Activated CD8-positive, alpha-beta memory T cell treated with anti-CD3 and anti-CD28 coated beads, Interleukin-2, amount 50 U/mL, for 1 hour (primary cell): ENCODE data around the gene C2CD4C.
"Not testable (repeated sequence)": the region's sequence is repeated elsewhere in the genome, so short reads cannot be mapped to it uniquely, and the experiment has no call there.

Experiments
- DNase-seq: peaks from one replicate; pipeline ENCODE4 v3.0.0-alpha.2; 2020; ENCODE audit errors: extremely low read depth

Gene C2CD4C

GRCh38 chr19:408902-409515, at the start of gene C2CD4C:
Gene C2CD4C, minus strand, starts transcription at chr19:409147. Its CDS starts 786 bp downstream, at chr19:408361.
- DNase-seq: no peak

DNA sequence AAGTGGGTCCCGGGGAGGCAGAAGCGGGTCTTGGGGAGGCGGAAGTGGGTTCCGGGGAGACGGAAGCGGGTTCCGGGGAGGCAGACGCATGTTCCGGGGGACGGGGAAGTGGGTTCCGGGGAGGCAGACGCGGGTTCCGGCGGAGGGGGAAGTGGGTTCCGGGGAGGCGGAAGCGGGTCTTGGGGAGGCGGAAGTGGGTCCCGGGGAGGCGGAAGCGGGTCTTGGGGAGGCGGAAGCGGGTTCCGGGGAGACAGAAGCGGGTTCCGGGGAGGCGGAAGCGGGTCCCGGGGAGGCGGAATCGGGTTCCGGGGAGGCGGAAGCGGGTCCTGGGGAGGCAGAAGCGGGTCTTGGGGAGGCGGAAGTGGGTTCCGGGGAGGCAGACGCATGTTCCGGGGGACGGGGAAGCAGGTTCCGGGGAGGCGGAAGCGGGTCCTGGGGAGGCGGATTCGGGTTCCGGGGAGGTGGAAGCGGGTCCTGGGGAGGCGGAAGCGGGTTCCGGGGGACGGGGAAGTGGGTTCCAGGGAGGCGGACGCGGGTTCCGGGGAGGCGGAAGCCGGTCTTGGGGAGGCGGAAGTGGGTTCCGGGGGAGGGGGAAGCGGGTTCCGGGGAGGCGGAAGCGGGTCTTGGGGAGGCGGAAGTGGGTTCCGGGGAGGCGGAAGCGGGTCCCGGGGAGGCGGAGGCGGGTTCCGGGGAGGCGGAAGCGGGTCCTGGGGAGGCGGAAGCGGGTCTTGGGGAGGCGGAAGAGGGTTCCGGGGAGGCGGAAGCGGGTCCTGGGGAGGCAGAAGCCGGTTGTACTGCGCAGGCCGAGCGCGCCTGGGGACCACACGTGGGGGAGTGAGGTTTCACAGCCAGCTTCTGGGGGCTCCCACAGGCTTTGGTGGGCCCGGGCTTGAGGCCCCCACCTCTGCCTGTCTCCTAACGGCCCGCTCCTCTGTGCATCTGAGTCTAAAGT, 49.4 kb upstream of the C2CD4C start:
- DNase-seq: no peak

- DNase-seq: no peak
Measured at GRCh38 chr19:457636-458035, 48.7 kb upstream of the C2CD4C start.

GRCh38 chr19:456547-457110, 47.7 kb upstream of the C2CD4C start:
- no peak for DNase-seq

DNA sequence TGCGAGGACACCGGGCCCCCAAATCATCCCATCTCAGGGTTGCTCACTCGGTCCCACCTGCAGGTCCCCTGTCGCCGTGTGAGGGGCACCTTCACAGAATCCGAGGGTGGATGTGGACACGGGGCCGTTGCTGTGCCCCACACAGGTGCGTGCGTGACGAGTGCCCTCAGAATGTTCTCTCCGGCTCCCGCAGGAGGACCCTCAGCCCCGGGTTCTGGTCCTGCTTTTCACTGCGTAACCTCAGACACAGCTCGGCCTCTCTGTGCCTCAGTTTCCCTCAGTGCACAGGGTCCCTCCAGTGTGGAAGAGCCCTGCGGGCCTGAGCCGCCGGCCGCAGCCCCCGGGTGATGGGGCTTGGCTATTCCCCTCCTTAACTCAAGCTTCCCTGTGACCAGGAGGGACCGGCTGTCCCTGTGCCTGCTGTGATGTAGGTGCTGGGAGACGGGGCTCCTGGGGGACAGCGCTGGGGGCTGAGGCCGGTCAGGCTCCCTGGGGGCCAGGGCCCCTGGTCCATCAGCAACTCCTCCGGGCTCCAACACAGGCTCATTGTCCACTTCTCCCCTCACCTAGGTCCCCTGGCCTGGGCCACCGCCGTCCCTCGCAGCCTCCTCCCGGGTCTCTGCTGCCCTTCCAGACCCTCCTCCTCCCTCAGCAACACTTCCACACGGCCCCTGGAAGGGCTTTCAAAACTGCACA, 47.1 kb upstream of the C2CD4C start:
- no peak for DNase-seq

GRCh38 chr19:455031-455705, 46.2 kb upstream of the C2CD4C start:
- DNase-seq: no peak

- no peak for DNase-seq
Measured at GRCh38 chr19:453606-454005, 44.7 kb upstream of the C2CD4C start.

GRCh38 chr19:452829-453228, 43.9 kb upstream of the C2CD4C start:
- DNase-seq: no peak

DNA sequence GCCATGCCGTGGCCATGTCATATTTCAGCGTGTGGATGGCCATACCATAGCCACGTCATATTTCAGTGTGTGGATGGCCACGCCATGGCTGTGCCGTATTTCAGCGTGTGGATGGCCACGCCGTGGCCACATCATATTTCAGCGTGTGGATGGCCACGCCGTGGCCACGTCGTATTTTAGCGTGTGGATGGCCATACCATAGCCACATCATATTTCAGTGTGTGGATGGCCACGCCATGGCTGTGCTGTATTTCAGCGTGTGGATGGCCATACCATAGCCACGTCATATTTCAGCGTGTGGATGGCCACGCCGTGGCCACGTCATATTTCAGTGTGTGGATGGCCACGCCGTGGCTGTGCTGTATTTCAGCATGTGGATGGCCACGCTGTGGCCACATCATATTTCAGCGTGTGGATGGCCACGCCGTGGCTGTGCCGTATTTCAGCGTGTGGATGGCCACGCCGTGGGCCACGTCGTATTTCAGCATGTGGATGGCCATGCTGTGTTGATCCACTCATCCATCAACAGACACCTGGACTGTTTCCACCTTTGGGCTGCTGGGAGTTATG, 42.0 kb upstream of the C2CD4C start:
- not testable (repeated sequence) for DNase-seq

DNA sequence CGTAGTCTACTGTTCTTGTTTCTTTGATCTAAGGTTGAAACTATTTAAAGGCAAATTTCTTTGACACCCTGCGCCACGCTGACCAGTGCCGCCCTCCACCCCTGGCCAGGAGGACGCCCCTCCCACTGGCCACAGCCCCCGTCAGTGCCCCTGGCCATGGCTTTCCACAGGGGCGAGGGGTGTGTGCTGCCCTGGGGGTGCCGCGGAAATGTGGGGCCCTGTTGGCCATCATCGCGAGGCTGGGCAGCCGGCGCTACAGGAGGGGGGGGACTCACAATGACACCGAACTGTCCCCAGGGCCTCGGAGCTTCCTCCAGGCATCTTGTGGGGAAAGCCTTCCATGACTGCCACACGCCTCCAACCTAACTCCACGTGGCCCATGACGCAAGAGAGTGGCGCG, 41.0 kb upstream of the C2CD4C start:
- no peak for DNase-seq

DNA sequence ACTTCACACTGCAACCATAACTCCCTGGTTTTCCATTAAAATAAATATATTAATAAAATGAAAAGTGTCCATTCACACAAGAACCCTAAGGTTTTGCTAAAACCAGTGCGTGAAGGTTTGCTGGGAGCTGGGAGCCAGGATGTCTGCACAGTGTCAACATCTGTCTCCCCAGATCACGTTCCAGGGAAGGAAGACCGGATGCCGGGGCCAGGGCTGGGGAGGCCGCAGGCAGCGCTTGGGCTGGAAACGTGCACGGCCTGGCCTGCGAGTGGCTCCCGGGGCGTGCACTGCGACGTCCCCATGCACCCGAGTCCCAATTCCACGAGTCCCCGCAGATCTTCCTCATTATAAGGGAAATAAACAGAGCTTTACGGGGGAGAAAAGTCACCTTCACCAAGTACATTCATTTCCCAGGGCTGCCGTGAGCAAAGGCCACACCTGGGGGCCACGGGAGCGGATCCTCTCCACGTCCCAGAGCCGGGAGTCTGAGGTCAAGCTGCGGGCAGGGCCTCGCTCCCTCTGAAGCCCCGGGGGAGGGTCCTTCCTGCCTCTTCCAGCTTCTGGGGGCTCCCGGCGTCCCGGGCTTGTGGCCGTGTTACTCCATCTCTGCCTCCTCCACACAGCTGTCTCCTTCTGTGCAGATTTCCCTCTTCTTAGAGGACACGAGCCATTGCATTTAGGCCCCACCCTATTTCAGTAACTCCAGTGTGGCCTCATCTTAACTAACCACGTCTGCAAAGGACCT, 39.0 kb upstream of the C2CD4C start:
- no peak for DNase-seq

DNA sequence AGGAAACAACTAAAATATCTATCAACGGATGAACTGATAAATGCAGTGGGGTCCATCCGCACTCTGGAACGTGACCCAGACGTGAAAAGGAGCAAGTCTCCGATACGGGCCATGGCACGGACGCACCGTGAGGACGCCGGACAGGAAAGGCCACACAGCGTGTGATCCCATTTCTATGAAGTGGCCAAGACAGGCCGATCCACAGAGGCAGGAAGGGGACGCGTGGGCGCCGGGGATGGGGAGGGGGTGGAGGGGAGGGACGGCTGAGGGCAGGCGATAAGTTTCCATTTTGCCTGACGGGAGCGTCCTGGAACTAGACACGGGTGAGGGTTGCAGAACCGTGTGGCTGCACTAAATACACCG, 38.1 kb upstream of the C2CD4C start:
- no peak for DNase-seq

DNA sequence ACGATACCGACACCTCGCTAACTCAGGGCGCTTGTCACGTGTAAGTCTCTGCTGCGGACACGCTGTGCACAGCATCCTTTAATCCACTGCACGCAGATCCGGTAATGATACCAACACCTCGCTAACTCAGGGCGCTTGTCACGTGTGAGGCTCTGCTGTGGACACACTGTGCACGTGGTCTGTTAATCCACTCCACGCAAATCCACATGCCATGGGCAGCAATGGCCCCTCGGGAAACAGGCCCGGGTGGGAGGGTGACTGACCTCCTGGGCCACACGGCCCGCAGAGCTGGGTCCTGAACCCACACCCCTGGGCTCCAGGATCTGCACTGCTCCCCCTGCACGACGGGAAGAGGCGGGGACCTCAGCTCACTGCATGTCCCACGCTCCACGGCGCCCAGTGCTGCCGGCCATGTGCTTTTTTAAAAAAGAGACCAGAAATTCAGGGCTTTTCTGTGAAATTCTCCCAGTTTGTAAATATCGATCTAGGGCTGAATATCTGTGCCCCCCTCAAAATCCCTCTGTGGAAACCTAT, 35.8 kb upstream of the C2CD4C start:
- no peak for DNase-seq

DNA sequence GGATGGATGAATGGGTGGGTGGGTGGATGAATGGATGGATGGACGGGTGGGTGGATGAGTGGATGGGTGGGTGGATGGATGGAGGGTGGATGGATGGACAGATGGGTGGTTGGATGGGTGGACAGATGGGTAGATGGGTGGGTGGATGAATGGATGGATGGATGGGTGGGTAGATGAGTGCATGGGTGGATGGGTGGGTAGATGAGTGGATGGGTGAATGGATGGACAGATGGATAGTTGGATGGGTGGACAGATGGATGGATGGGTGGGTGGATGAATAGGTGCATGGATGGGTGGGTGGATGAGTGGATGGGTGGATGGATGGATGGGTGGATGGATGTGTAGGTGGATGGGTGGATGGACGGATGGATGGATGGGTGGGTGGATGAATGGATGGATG, 34.1 kb upstream of the C2CD4C start:
- no peak for DNase-seq

- no peak for DNase-seq
Measured at GRCh38 chr19:442085-442484, 33.1 kb upstream of the C2CD4C start.

DNA sequence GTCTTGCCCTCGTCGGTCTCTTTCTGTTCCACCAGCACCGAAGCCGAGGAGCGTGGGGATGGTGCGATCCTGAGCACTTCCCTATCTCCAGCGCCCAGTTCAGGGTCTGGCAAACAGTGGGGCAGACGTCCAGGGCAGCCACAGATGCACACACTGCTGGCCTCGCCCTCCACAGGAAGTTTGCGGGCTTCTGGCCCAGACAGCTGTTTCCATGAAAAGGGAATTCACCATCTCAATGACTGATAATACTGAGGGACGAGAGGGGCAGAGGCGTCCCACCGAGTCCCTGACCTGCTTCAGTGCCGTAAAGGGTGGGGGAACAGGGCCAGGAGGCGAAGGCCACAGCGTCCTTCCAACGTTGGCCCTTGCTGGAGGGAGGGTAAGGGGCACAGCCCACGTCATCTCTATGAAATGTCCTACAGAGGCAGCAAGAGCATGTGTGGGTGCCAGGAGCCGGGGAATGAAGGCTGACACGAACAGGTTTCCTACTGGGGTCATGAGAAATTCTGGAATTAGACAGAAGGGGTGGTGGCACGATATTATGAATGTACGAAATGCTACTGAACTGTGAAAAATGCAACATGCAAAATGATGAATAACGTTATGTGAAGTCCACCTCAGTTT, 32.4 kb upstream of the C2CD4C start:
- no peak for DNase-seq

DNA sequence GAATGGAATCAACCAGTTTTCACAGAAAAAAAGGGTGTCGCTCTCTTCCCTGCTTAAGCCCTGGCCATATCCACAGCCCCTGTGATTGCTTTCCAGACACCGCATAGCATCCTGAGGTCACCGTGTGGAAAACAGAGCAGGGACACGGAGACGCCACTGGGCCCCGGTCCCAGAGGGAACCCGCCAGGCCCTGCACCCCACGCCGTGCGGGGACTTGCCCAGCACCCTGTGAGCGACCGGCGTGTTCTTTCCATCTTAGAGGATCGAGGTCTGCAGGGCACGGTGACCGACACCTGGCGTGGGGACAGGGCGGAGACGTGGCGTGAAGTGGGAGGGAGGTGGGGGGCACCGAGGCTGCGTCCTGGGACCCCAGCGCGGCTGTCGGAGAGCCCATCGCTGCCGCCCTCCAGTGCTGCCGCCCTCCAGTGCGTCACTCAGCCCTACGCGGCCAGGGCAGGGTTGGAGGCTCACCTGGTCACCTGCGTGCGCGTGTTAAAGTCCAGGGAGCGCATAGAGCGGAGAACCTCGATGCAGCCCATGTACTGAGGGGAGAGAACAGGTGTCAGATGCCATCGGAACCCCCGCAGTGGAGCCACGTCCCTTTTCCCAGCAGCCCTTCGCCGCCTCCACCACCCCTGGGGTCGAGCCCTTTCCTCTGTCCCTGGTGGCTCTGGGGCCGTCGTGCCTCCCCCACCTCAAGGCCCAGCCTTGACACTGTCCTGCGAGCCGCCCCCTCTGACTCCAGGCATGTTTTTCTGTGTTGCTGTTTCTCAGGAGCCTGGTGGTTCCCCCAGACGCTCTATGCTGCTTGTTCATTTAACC, 31.7 kb upstream of the C2CD4C start:
- no peak for DNase-seq

DNA sequence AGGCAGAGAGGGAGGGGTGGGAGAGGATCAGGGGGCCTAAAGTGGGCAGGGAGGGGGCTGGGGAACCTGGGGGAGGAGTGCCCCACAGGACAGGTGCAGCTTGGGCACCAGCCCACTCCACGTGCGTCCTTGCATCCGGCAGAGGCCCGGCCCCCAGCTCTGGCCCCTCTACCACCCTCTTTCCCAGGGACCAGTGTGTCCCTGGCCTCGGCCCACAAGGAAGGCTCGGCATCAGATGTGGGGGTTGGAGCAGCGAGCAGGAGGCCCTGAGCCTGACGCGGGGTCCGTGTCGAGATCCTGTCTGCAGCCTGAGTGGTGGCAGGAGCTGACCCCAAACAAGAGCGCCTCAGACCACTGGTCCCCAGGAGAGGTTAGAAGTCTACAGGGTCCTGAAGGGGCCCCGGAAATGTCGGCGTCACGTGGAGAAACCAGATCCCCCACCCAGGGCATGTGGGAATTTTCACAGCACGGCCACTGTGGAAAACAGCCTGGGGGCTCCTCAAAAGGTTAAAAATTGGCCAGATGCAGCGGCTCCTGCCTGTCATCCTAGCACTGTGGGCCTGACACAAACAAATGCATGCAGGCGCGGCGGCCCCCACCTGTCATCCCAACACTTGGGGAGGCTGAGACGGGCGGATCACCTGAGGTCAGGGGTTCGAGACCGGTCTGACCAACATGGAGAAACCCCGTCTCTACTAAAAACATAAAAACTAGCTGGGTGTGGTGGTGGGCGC, 30.4 kb upstream of the C2CD4C start:
- no peak for DNase-seq
